22Rv1 (cell line): ENCODE measurements around the gene MCEE.
A peak's percentile ranks its signal among the peaks of the same experiment; 100 is the strongest.
"Not testable (repeated sequence)": the region's sequence is repeated elsewhere in the genome, so short reads cannot be mapped to it uniquely, and the experiment has no call there.

Source experiments
- H3K27ac ChIP-seq: fragments of 450-650 bp; 2 replicates; pipeline ENCODE4 v1.5.1; 2017
- ZFX ChIP-seq: fragments of 450-650 bp; IDR thresholded peaks from 2 replicates; pipeline ENCODE4 v1.6.1; 2017; ENCODE audit warnings: antibody characterized with exemption, borderline replicate concordance
- TF ChIP-seq, protein P1 (sequence below): fragments of 450-650 bp; IDR thresholded peaks from 2 replicates; pipeline ENCODE4 v1.5.1; 2017; ENCODE audit warnings: mild to moderate bottlenecking

Gene MCEE

DNA sequence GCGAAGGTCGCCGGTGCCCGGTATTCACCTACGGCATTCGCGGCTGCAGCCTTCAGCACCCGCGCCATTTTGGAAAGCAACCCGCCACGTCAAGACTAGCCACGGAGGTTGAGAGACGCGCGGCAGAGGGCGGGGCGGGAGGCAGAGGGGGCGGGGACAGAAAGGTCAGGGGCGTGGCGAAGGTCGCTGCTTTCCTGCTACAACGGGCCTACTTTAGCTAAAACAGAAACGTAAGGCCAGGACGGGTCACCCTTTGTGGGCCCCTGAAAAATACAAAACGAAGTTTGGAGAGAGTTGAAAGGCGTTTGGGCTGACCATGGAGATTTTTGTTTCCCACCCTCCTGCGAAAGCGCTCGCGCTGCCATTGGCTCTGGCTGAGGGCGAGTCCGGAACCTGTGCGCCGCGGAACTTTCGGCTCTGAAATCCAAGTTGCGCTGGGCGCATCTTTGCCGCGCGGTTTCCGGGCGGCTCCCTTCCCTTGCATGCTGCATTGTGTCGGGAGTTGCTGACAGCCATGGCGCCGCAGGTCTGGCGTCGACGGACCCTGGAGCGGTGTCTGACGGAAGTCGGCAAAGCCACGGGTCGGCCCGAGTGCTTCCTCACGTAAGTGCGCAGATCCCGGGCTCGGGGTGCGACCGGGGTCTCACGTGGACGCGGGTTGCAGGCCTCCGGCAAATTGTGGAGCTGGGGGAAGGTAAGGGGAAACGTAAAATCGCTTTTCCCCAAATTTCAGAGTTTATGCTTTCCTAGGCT is at the start of gene MCEE, which contains the start of gene MPHOSPH10:
Gene MCEE, minus strand, starts transcription at position 78 of the 753 bp plus-strand sequence. Its CDS starts 10 bp downstream, at position 68.
Gene MPHOSPH10, plus strand, starts transcription at position 483 of the 753 bp plus-strand sequence. Its CDS starts 32 bp downstream, at position 515.
- TF ChIP-seq ZFX, result no peak
- TF ChIP-seq, protein P1, sequence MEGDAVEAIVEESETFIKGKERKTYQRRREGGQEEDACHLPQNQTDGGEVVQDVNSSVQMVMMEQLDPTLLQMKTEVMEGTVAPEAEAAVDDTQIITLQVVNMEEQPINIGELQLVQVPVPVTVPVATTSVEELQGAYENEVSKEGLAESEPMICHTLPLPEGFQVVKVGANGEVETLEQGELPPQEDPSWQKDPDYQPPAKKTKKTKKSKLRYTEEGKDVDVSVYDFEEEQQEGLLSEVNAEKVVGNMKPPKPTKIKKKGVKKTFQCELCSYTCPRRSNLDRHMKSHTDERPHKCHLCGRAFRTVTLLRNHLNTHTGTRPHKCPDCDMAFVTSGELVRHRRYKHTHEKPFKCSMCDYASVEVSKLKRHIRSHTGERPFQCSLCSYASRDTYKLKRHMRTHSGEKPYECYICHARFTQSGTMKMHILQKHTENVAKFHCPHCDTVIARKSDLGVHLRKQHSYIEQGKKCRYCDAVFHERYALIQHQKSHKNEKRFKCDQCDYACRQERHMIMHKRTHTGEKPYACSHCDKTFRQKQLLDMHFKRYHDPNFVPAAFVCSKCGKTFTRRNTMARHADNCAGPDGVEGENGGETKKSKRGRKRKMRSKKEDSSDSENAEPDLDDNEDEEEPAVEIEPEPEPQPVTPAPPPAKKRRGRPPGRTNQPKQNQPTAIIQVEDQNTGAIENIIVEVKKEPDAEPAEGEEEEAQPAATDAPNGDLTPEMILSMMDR, result no peak
- peak within 1 kb of the TSS; percentile 98 for H3K27ac ChIP-seq

DNA sequence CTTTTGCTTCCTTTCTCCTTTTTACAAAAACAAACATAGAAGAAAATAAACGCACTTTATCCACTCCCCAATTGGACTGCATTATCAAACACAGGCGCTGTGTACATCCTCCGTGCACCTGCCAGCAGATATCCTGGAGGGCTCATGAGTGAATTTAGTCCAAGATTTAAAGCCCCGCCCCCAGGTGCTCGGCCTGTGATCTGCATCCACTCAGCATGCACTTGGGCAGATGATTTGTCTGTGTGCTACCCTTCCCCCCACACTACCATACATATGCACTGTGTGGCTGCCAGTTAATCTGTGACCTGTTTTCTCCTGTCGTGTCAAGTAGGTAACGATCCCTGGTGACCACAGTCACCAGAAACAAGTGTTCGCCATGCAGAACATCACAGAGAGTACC is 48.8 kb upstream of the MCEE start:
- not testable (repeated sequence) for H3K27ac ChIP-seq

DNA sequence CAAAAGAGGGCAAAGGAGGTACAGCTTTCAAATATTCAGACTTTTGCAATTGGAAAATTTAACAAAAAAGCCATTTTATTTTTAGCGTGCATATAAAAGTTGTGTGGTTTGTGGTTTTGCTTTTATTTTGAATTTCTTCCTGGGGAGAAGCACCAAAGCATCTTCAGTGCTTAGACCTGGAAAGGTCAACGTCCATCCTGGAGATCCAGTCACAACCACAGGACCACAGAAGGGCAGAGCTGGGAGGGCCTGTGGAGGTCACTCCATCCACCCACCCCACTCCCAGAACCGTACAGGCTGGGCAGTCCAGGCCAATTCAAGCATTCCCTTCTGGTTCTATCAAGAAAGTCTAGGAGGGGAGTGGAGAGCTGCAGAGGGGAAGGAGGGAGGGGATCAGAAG is 44.2 kb upstream of the MCEE start:
- H3K27ac ChIP-seq, result no peak overlapping the region
- TF ChIP-seq ZFX, result no peak
- TF ChIP-seq, protein P1, result no peak

DNA sequence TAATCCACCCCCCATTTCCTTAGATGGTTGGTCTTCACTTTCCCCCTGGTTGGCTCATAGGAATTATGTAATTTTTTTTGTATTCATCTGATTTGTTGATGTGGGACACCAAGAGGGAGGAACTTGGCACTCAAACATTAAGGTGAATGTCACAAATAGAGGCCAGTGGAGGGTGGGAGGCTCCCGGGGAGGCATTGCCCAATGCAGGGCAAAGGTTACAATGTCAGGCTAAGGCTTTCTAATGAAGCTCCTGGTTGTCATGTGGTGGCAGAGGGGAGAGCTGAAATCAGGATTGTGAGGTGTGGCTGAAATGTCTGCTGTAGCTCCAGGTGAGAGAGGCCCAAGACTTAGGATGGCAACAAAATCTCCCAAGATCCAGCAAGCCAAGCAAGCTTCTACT is 43.1 kb upstream of the MCEE start:
- TF ChIP-seq, protein P1, result no peak
- TF ChIP-seq ZFX, result no peak
- H3K27ac ChIP-seq, result no peak overlapping the region

DNA sequence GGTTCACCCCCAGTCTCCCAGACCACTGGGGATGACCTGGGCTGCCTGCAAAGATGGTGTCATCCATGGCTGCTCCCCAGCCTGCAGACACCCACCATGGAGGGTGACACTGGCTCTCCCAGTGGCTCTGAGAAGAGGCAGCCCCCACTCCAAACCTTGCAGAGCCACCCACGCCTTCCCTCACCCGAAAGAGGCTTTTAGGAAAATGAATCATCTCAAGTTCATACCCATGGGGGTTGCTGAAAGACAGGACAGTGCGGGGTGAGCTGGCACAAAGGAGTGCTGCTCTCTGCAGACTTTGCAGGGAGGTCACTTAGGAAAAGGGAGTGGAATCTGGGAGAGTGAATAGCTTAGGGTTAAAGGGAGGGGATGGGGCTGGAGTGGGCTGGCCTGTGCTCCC is 36.8 kb upstream of the MCEE start:
- TF ChIP-seq, protein P1, result no peak
- TF ChIP-seq ZFX, result no peak
- H3K27ac ChIP-seq, result no peak overlapping the region

DNA sequence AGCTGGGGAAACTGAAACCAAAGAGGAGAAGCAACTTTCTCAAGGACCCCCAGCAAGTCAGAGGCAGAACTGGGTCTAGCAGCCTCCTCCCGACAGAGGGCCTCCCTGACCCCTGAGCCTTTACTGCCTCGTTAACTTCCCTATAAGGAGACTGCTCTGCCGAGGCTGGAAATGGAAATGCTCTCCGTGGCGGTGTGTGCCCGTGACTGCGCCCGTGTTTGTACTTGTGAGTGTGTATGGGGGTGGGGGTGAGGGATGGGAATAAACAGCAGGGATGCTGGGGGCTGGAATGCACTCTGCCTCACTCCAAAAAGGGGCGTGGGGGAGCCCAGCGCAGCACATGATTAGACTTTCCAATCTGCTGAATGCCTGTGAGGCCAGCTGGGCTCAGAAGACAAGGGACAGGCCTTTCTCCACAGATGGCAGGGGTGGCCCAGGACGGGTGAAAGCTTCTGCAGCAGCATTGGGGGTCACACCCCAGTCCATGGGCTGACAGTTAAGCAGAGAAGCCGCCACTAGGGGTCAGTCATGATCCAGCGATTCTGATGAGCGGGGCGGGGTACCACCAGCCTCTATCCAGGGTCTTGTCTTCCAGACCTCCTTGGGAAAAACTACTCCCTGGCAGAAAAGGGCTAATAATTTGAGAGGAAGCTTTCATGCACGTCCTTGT is 27.2 kb upstream of the MCEE start:
- TF ChIP-seq ZFX, result no peak
- TF ChIP-seq, protein P1, result peak; percentile 82
- no peak overlapping the region for H3K27ac ChIP-seq

DNA sequence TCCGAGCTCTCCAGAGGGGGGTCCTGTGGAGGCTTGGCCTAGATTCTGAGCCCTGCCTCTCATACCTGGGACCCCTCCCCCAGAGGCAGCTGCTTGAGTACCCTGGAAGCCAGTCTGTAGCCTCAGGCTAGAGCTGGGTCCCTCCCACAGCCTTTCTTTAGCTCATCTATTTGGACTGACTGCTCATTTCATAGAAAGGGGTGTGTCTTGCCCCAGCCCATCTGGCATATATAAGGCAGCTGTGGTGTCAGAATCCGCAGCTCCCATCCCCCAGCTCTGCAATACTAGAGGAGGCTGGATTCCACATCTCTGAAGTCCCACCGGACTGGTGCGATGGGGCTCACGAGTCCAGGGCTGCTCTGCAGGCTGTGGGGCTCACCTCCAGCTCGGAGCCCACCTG is 26.5 kb upstream of the MCEE start:
- H3K27ac ChIP-seq, result no peak overlapping the region
- TF ChIP-seq, protein P1, result no peak
